OCI-LY7 (cell line): Measurements from ENCODE around the gene RALBP1. TPM values are rescaled to one million over a fixed set of nuclear protein-coding genes. Genes with fewer than 3 reads are reported as not detected.

Experiments
- BruUV-seq: library from RNA; stranded (reverse); fragments of 400-500 nt; replicated peaks from 2 replicates; lab custom pipeline; 2021; lab: Mats Ljungman, UMichigan
- CTCF ChIA-PET: fragments of 300-600 bp; sonication (Branson Sonifier 250); formaldehyde crosslinking; loops from one replicate; lab custom pipeline; 2022; ENCODE audit warnings: antibody characterized with exemption; ENCODE audit not compliant: unreplicated experiment; lab: Charles Lee
- POLR2A ChIA-PET: fragments of 300-600 bp; sonication (Branson Sonifier 250); formaldehyde crosslinking; loops from one replicate; lab custom pipeline; 2022; ENCODE audit warnings: antibody characterized with exemption; lab: Charles Lee
- DNase-seq: peaks from one replicate; pipeline ENCODE4 v3.0.0-alpha.2; 2015; ENCODE audit warnings: low spot score
- H2AFZ ChIP-seq: fragments of 200-600 bp; sonication (generic), shearing (Covaris generic); 2 replicates; pipeline ENCODE4 v1.6.1; 2014; ENCODE audit warnings: mild to moderate bottlenecking, antibody characterized with exemption, low read length, moderate library complexity
- H3K27ac ChIP-seq: fragments of 200-600 bp; sonication (generic); 2 replicates; pipeline ENCODE4 v1.5.1; 2014; ENCODE audit warnings: mixed run types, low read depth, mild to moderate bottlenecking, moderate library complexity, low read length, inconsistent platforms; ENCODE audit not compliant: poor library complexity, severe bottlenecking
- H3K36me3 ChIP-seq: fragments of 200-600 bp; sonication (generic); 2 replicates; pipeline ENCODE4 v1.6.1; 2014; ENCODE audit warnings: mild to moderate bottlenecking, antibody characterized with exemption, low read length, moderate library complexity, mixed read lengths; ENCODE audit not compliant: insufficient read depth
- H3K4me1 ChIP-seq: fragments of 200-600 bp; sonication (generic); 2 replicates; pipeline ENCODE4 v1.5.1; 2014; ENCODE audit warnings: mild to moderate bottlenecking, low read length; ENCODE audit not compliant: insufficient read depth, poor library complexity, severe bottlenecking
- H3K4me2 ChIP-seq: fragments of 200-600 bp; sonication (generic); 2 replicates; pipeline ENCODE4 v1.6.1; 2014; ENCODE audit warnings: mild to moderate bottlenecking, low read length
- H3K4me3 ChIP-seq: fragments of 200-600 bp; sonication (generic); 2 replicates; pipeline ENCODE4 v1.5.1; 2014; ENCODE audit warnings: mild to moderate bottlenecking, low read depth, low read length; ENCODE audit not compliant: poor library complexity, severe bottlenecking
- H3K79me2 ChIP-seq: fragments of 200-600 bp; sonication (generic); 2 replicates; pipeline ENCODE4 v1.6.1; 2016; ENCODE audit warnings: low read depth, mild to moderate bottlenecking, low read length, moderate library complexity, mixed read lengths; ENCODE audit not compliant: insufficient read depth
- H3K9me2 ChIP-seq: fragments of 200-600 bp; sonication (generic); 2 replicates; pipeline ENCODE4 v1.6.1; 2016; ENCODE audit warnings: mild to moderate bottlenecking, low read length, mixed read lengths; ENCODE audit not compliant: insufficient read depth
- H3K9me3 ChIP-seq: fragments of 200-600 bp; sonication (generic); 2 replicates; pipeline ENCODE4 v1.6.1; 2014; ENCODE audit warnings: mild to moderate bottlenecking, mixed run types, low read length, mixed read lengths
- H4K20me1 ChIP-seq: fragments of 200-600 bp; sonication (generic); 2 replicates; pipeline ENCODE4 v1.6.1; 2014; ENCODE audit warnings: mild to moderate bottlenecking, antibody characterized with exemption, low read length, moderate library complexity, mixed read lengths; ENCODE audit not compliant: insufficient read depth
- CTCF ChIP-seq: fragments of 200-600 bp; sonication (generic); conservative IDR thresholded peaks from 2 replicates; pipeline ENCODE4 v1.5.1; 2014; ENCODE audit warnings: mild to moderate bottlenecking, antibody characterized with exemption, low read length, moderate library complexity, mixed read lengths
- EZH2phosphoT487 ChIP-seq: fragments of 200-600 bp; sonication (generic); IDR thresholded peaks from 2 replicates; pipeline ENCODE4 v1.6.1; 2018; ENCODE audit warnings: low read depth, borderline replicate concordance, mild to moderate bottlenecking, mixed run types, antibody characterized with exemption, low read length, moderate library complexity, mixed read lengths
- intact Hi-C: fragments of 100-400 bp; cut with micrococcal nuclease; formaldehyde crosslinking; loops from one replicate; pipeline ENCODE4 v1.10.0; 2022; ENCODE audit not compliant: unreplicated experiment
- total RNA-seq, 2 experiments: library from RNA; depleted of rRNA in 1 of 2; stranded (reverse); fragments of >200 nt in 1 of 2; shearing (Covaris generic) in 1 of 2; gene quantifications; 2 replicates each; pipeline ENCODE4 v1.2.3, GENCODE V29; 2014 to 2022

RALBP1 gene
- total RNA-seq, 2 experiments from 2014 or later = 78.5 to 96.0 TPM

DNA sequence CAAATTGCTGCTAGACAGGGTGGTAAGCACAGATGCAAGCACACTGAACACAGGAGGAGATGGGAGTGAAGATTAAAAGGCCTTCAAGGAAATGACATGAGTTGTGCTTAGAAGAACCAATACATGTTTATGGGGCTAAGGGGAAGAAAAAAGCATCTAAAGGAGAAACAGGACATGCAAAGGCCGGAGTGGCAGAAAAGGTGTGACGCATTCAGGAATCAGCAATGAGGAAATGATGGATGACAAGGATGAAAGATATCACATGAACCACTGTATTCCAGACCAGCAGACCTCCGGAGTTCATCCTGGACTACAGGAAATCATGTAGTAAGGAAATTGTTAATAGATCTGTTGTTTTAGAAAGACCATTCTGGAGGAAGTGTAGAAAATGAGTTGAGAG, 96.2 kb downstream of the RALBP1 start:
- BruUV-seq = no TSS peak
- H3K36me3 ChIP-seq = peaks cover 54% of the 10 kb centered on the region
- H3K79me2 ChIP-seq = no peaks in the 10 kb centered on the region
- DNase-seq = no peak
- ChIA-PET CTCF (no interaction called here), POLR2A (no interaction called here)
- H2AFZ ChIP-seq = no peak overlapping the region
- H3K9me3 ChIP-seq = no peaks in the 10 kb centered on the region
- no peak overlapping the region for H3K27ac ChIP-seq
- H3K4me1 ChIP-seq = no peaks in the 10 kb centered on the region
- H3K4me3 ChIP-seq = no peak overlapping the region
- H4K20me1 ChIP-seq = no peaks in the 10 kb centered on the region
- no peak for TF ChIP-seq EZH2phosphoT487
- intact Hi-C loops = no loop called here
- H3K9me2 ChIP-seq = no peaks in the 10 kb centered on the region
- H3K4me2 ChIP-seq = no peak overlapping the region

DNA sequence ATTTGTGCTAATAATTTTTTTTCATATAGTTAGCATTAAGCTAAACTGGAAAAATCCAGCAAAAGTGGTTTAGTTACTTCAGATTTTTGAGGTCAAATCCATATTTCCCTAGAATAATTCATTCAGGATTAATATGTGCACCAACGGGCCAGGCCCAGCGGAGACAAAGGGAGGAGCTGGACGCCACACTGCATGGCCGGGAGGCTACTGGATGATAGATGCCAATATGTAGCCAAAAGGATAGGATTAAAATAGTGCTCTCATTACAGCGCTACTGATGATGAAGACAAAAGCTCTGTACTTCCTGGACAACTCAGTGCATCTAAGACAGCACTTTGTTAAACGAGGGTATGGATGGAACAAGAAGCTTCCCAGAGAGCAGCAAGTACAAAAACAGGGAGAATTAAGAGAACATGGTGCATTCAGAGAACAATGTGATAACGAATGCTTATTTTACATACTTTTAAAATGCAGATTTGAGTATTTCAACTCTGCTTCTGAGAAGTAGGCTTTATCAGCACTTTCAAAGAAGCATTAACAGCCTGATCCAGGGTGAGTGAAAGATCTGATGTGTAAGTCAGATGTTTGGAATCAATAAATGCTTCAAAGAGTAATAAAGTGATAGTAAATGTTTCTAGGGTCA, 99.3 kb downstream of the RALBP1 start:
- TF ChIP-seq EZH2phosphoT487 (no peak), CTCF (no peak)
- H4K20me1 ChIP-seq = no peaks in the 10 kb centered on the region
- CTCF ChIA-PET = no interaction called here

DNA sequence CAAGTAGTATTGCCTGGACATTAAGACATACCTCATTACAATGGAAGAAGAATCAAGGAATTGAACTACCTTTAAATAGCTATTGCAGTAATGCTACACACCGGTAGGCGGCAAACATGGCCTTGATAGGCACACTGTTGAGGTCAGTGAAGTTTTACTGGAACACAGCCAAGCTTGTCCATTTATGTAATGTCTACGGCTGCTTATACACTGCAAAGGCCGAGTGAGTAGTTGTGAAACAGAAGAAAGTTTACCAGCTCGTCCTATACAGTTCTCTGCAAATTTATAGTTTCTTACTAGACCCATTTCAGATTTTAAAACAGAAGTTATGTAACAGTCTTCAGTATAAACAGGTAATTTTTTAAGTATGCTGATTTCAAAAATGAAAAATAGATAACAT, 100.2 kb downstream of the RALBP1 start:
- ChIA-PET POLR2A (interaction anchor here (0.6 to 1.3 kb wide), 4 partner anchors 14 to 387 kb away, joined by 3 read pairs; no protein-coding TSS in a partner anchor), CTCF (no interaction called here)
- H2AFZ ChIP-seq = no peak overlapping the region
- H3K79me2 ChIP-seq = no peaks in the 10 kb centered on the region
- H3K4me1 ChIP-seq = no peaks in the 10 kb centered on the region
- no peak overlapping the region for H3K4me2 ChIP-seq
- TF ChIP-seq CTCF (peak; percentile 88), EZH2phosphoT487 (no peak)
- H3K9me2 ChIP-seq = no peaks in the 10 kb centered on the region
- H3K4me3 ChIP-seq = no peak overlapping the region
- BruUV-seq = no TSS peak
- H3K27ac ChIP-seq = no peak overlapping the region
- H4K20me1 ChIP-seq = no peaks in the 10 kb centered on the region
- no peaks in the 10 kb centered on the region for H3K9me3 ChIP-seq
- intact Hi-C loops = no loop called here
- H3K36me3 ChIP-seq = peaks cover 36% of the 10 kb centered on the region
- DNase-seq = peak; percentile 69

More for the DNA sequence above, 99.3 kb downstream of the RALBP1 start:
- no peak overlapping the region for H2AFZ ChIP-seq
- H3K4me1 ChIP-seq = no peaks in the 10 kb centered on the region
- no peaks in the 10 kb centered on the region for H3K79me2 ChIP-seq
- H3K9me2 ChIP-seq = no peaks in the 10 kb centered on the region
- POLR2A ChIA-PET = interaction anchor here (0.6 to 1.4 kb wide), 5 partner anchors 13 to 319 kb away, joined by 3 read pairs; no protein-coding TSS in a partner anchor
- intact Hi-C loops = no loop called here
- no peak overlapping the region for H3K4me3 ChIP-seq
- peaks cover 37% of the 10 kb centered on the region for H3K36me3 ChIP-seq
- H3K9me3 ChIP-seq = no peaks in the 10 kb centered on the region
- DNase-seq = no peak
- H3K4me2 ChIP-seq = no peak overlapping the region
- no peak overlapping the region for H3K27ac ChIP-seq
- BruUV-seq = no TSS peak
